Measurements from ENCODE around the gene CPM. TPM values are rescaled to one million over a fixed set of nuclear protein-coding genes. Genes with fewer than 3 reads are reported as not detected.

CPM gene
- total RNA-seq, 1 donor from 2014 or later: 1.0 TPM

GRCh38 chr12:68884251-68884650, 48.7 kb downstream of the CPM start:
- peak; percentile 44 for DNase-seq (ENCODE audit: extremely low spot score, unreplicated experiment)
- TF ChIP-seq, protein P1, sequence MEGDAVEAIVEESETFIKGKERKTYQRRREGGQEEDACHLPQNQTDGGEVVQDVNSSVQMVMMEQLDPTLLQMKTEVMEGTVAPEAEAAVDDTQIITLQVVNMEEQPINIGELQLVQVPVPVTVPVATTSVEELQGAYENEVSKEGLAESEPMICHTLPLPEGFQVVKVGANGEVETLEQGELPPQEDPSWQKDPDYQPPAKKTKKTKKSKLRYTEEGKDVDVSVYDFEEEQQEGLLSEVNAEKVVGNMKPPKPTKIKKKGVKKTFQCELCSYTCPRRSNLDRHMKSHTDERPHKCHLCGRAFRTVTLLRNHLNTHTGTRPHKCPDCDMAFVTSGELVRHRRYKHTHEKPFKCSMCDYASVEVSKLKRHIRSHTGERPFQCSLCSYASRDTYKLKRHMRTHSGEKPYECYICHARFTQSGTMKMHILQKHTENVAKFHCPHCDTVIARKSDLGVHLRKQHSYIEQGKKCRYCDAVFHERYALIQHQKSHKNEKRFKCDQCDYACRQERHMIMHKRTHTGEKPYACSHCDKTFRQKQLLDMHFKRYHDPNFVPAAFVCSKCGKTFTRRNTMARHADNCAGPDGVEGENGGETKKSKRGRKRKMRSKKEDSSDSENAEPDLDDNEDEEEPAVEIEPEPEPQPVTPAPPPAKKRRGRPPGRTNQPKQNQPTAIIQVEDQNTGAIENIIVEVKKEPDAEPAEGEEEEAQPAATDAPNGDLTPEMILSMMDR (IDR thresholded peaks at IDR 0.05): no peak
- no peaks in the 10 kb centered on the region for H3K36me3 Mint-ChIP-seq (ENCODE audit: unreplicated experiment)
- no peaks in the 10 kb centered on the region for H3K9me3 Mint-ChIP-seq (ENCODE audit: unreplicated experiment)
- no peak overlapping the region for H3K27ac Mint-ChIP-seq (ENCODE audit: unreplicated experiment)
- no peak overlapping the region for H3K4me3 Mint-ChIP-seq (ENCODE audit: unreplicated experiment)
- H3K4me1 Mint-ChIP-seq (ENCODE audit: unreplicated experiment): no peaks in the 10 kb centered on the region
- H3K27me3 Mint-ChIP-seq (ENCODE audit: unreplicated experiment): peaks cover 20% of the 10 kb centered on the region

GRCh38 chr12:68883151-68883550, 49.8 kb downstream of the CPM start:
- Mint-ChIP-seq H3K27me3 (ENCODE audit: unreplicated experiment) (peaks cover 17% of the 10 kb centered on the region), H3K27ac (ENCODE audit: unreplicated experiment) (no peak overlapping the region), H3K9me3 (ENCODE audit: unreplicated experiment) (peaks cover 5% of the 10 kb centered on the region), H3K4me1 (ENCODE audit: unreplicated experiment) (no peaks in the 10 kb centered on the region), H3K4me3 (ENCODE audit: unreplicated experiment) (no peak overlapping the region), H3K36me3 (ENCODE audit: unreplicated experiment) (no peaks in the 10 kb centered on the region)
- TF ChIP-seq, protein P1 (IDR thresholded peaks at IDR 0.05): no peak
- peak; percentile 4 for DNase-seq (ENCODE audit: extremely low spot score, unreplicated experiment)

- H3K27ac Mint-ChIP-seq (ENCODE audit: unreplicated experiment): no peak overlapping the region
- H3K4me1 Mint-ChIP-seq (ENCODE audit: unreplicated experiment): no peaks in the 10 kb centered on the region
- H3K9me3 Mint-ChIP-seq (ENCODE audit: unreplicated experiment): peaks cover 5% of the 10 kb centered on the region
These were observed 50.6 kb downstream of the CPM start for GRCh38 chr12:68882251-68882964.

DNA sequence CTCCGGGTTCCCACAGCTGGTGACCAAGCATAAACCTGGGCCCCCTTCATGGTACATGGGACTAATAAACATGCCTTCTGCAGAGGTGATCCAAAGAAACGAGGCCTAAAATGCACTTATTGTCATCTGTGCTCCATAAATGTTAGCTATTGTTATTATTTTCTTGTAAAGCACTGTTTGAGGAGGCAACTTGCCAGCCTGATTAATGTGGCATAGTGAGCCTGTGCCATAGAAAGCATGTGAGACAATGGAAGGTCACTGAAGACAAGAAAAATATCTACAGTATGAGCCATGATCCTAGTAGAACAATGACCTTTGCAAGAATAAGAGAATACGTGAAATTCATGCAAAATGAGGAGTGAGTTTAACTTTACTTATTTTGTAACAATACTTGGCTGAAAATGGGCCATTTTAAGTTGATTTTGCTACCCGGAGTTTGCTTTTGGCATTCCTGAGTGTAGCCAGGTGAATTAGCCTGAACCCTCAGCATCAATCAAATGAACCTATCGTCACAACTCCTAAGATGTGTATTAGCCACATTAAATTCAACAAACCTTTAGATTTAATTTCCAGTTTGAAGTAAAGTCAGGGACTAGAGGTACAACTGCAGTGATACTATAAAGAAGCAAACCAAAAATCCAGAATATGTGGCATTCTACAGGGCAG, 52.2 kb downstream of the CPM start:
- Mint-ChIP-seq H3K27ac (ENCODE audit: unreplicated experiment) (no peak overlapping the region), H3K4me1 (ENCODE audit: unreplicated experiment) (no peaks in the 10 kb centered on the region), H3K4me3 (ENCODE audit: unreplicated experiment) (no peak overlapping the region), H3K36me3 (ENCODE audit: unreplicated experiment) (no peaks in the 10 kb centered on the region), H3K27me3 (ENCODE audit: unreplicated experiment) (peaks cover 19% of the 10 kb centered on the region), H3K9me3 (ENCODE audit: unreplicated experiment) (peaks cover 5% of the 10 kb centered on the region)
- peak; percentile 34 for DNase-seq (ENCODE audit: extremely low spot score, unreplicated experiment)
- TF ChIP-seq, protein P1 (IDR thresholded peaks at IDR 0.05): no peak

More at GRCh38 chr12:68882251-68882964, 50.6 kb downstream of the CPM start:
- no peak for DNase-seq (ENCODE audit: extremely low spot score, unreplicated experiment)
- TF ChIP-seq, protein P1 (IDR thresholded peaks at IDR 0.05): no peak
- Mint-ChIP-seq H3K36me3 (ENCODE audit: unreplicated experiment) (no peaks in the 10 kb centered on the region), H3K27me3 (ENCODE audit: unreplicated experiment) (peaks cover 17% of the 10 kb centered on the region), H3K4me3 (ENCODE audit: unreplicated experiment) (no peak overlapping the region)

DNA sequence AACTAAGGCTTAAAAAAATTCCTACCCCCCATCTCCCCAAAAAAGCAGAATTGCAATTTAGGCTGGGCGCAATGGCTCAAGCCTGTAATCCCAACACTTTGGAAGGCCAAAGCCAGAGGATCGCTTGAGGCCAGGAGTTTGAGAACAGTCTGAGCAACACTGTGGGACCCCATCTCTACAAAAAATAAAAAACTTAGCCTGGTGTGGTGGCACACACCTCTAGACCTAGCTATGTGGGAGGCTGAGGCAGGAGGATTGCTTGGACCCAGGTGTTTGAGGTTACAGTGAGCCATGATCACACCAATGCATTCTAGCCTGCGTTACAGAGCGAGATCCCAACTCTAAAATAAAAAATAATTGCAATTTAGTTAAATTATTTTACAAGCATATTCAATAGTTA, 54.1 kb downstream of the CPM start:
- H3K4me1 Mint-ChIP-seq (ENCODE audit: unreplicated experiment): no peaks in the 10 kb centered on the region
- H3K36me3 Mint-ChIP-seq (ENCODE audit: unreplicated experiment): no peaks in the 10 kb centered on the region
- TF ChIP-seq, protein P1 (IDR thresholded peaks at IDR 0.05): no peak
- peaks cover 11% of the 10 kb centered on the region for H3K27me3 Mint-ChIP-seq (ENCODE audit: unreplicated experiment)
- H3K27ac Mint-ChIP-seq (ENCODE audit: unreplicated experiment): no peak overlapping the region
- no peak for DNase-seq (ENCODE audit: extremely low spot score, unreplicated experiment)
- H3K4me3 Mint-ChIP-seq (ENCODE audit: unreplicated experiment): no peak overlapping the region
- H3K9me3 Mint-ChIP-seq (ENCODE audit: unreplicated experiment): peaks cover 5% of the 10 kb centered on the region

Measured in osteocyte (in vitro differentiated cells).